H9 (cell line): ENCODE measurements around the gene GLB1L. TPM values are rescaled to one million over a fixed set of nuclear protein-coding genes. Genes with fewer than 3 reads are reported as not detected.

ENCODE experiments used
- DNase-seq: peaks from one replicate; pipeline ENCODE4 v3.0.0-alpha.2; 2017
- H2AFZ ChIP-seq: one replicate; pipeline ENCODE4 v1.6.1; 2013; ENCODE audit warnings: mild to moderate bottlenecking, low read length, control low read depth, moderate library complexity
- H2AK5ac ChIP-seq: 2 replicates; pipeline ENCODE4 v1.6.1; 2013; ENCODE audit warnings: low read length, control low read depth, mixed read lengths; ENCODE audit not compliant: insufficient read length
- H2BK120ac ChIP-seq: one replicate; pipeline ENCODE4 v1.6.1; 2013; ENCODE audit warnings: low read depth, mild to moderate bottlenecking, low read length, control low read depth, inconsistent platforms; ENCODE audit not compliant: poor library complexity, severe bottlenecking
- H2BK12ac ChIP-seq: 2 replicates; pipeline ENCODE4 v1.6.1; 2013; ENCODE audit warnings: low read length, control low read depth, mixed read lengths, low read depth; ENCODE audit not compliant: insufficient read length
- H2BK15ac ChIP-seq: 2 replicates; pipeline ENCODE4 v1.6.1; 2013; ENCODE audit warnings: low read depth, low read length, control low read depth
- H2BK20ac ChIP-seq: one replicate; pipeline ENCODE4 v1.6.1; 2013; ENCODE audit warnings: low read depth, mild to moderate bottlenecking, low read length, control low read depth, inconsistent platforms; ENCODE audit not compliant: poor library complexity, severe bottlenecking
- H2BK5ac ChIP-seq: 2 replicates; pipeline ENCODE4 v1.6.1; 2013; ENCODE audit warnings: low read length, control low read depth, mixed read lengths; ENCODE audit not compliant: insufficient read length
- H3K14ac ChIP-seq: 2 replicates; pipeline ENCODE4 v1.6.1; 2013; ENCODE audit warnings: low read length, control low read depth; ENCODE audit not compliant: insufficient read depth
- H3K18ac ChIP-seq: 2 replicates; pipeline ENCODE4 v1.6.1; 2013; ENCODE audit warnings: low read depth, mild to moderate bottlenecking, mixed read lengths, low read length, control low read depth; ENCODE audit not compliant: insufficient read length
- H3K23ac ChIP-seq: 2 replicates; pipeline ENCODE4 v1.6.1; 2013; ENCODE audit warnings: low read length, control low read depth, mixed read lengths, low read depth; ENCODE audit not compliant: insufficient read length
- H3K23me2 ChIP-seq: 2 replicates; pipeline ENCODE4 v1.6.1; 2013; ENCODE audit warnings: low read depth, mild to moderate bottlenecking, mixed read lengths, low read length, control low read depth; ENCODE audit not compliant: insufficient read length, poor library complexity, severe bottlenecking
- H3K27ac ChIP-seq: 2 replicates; pipeline ENCODE4 v1.5.1; 2013; ENCODE audit warnings: low read length, control low read depth, mixed read lengths, low read depth; ENCODE audit not compliant: insufficient read length
- H3K27me3 ChIP-seq: 2 replicates; pipeline ENCODE4 v1.6.1; 2013; ENCODE audit warnings: low read length, control low read depth, inconsistent platforms; ENCODE audit not compliant: insufficient read depth
- H3K4ac ChIP-seq: 2 replicates; pipeline ENCODE4 v1.6.1; 2013; ENCODE audit warnings: low read depth, mild to moderate bottlenecking, control low read depth, inconsistent platforms, low read length, moderate library complexity
- H3K4me1 ChIP-seq: 2 replicates; pipeline ENCODE4 v1.6.1; 2013; ENCODE audit warnings: low read length, control low read depth, inconsistent platforms; ENCODE audit not compliant: insufficient read depth
- H3K4me2 ChIP-seq: 2 replicates; pipeline ENCODE4 v1.6.1; 2013; ENCODE audit warnings: low read length, control low read depth, mixed read lengths; ENCODE audit not compliant: insufficient read length, insufficient read depth
- H3K56ac ChIP-seq: 2 replicates; pipeline ENCODE4 v1.6.1; 2013; ENCODE audit warnings: low read depth, mild to moderate bottlenecking, mixed read lengths, low read length, control low read depth; ENCODE audit not compliant: insufficient read length
- H3K79me1 ChIP-seq: 2 replicates; pipeline ENCODE4 v1.6.1; 2013; ENCODE audit warnings: low read depth, mild to moderate bottlenecking, moderate library complexity, low read length, control low read depth, inconsistent platforms; ENCODE audit not compliant: insufficient read depth, poor library complexity, severe bottlenecking
- H3K79me2 ChIP-seq: 2 replicates; pipeline ENCODE4 v1.6.1; 2013; ENCODE audit warnings: low read length, control low read depth, inconsistent platforms; ENCODE audit not compliant: insufficient read depth
- H3K9ac ChIP-seq: 2 replicates; pipeline ENCODE4 v1.6.1; 2013; ENCODE audit warnings: low read length, control low read depth, mixed read lengths; ENCODE audit not compliant: insufficient read length; ENCODE audit errors: extremely low read depth
- H3K9me3 ChIP-seq: one replicate; pipeline ENCODE4 v1.6.1; 2013; ENCODE audit warnings: low read depth, low read length, inconsistent platforms; ENCODE audit not compliant: control insufficient read depth
- H3T11ph ChIP-seq: one replicate; pipeline ENCODE4 v1.6.1; 2013; ENCODE audit warnings: mild to moderate bottlenecking, low read length, control low read depth, inconsistent platforms
- H4K20me1 ChIP-seq: one replicate; pipeline ENCODE4 v1.6.1; 2013; ENCODE audit not compliant: control insufficient read depth, insufficient read length, insufficient read depth
- H4K5ac ChIP-seq: 2 replicates; pipeline ENCODE4 v1.6.1; 2013; ENCODE audit warnings: low read depth, mild to moderate bottlenecking, mixed read lengths, low read length, control low read depth; ENCODE audit not compliant: insufficient read length
- H4K8ac ChIP-seq: replicated peaks from 2 replicates; pipeline ENCODE4 v1.6.1; 2013; ENCODE audit warnings: low read length, control low read depth, mixed read lengths, low read depth; ENCODE audit not compliant: insufficient read length
- H4K91ac ChIP-seq: 2 replicates; pipeline ENCODE4 v1.6.1; 2013; ENCODE audit warnings: low read depth, mild to moderate bottlenecking, moderate library complexity, mixed read lengths, low read length, control low read depth; ENCODE audit not compliant: insufficient read length
- H3K27ac Mint-ChIP-seq, 3 experiments: 2 replicates in 2 of 3; 3 replicates in 1 of 3; pipeline ENCODE4 v1.8.0; 2020 to 2021; ENCODE audit warnings: mixed read lengths in 3 of 3, mild to moderate bottlenecking in 1 of 3, moderate library complexity in 1 of 3
- H3K27me3 Mint-ChIP-seq: 2 replicates; pipeline ENCODE4 v1.8.0; 2021; ENCODE audit warnings: low read depth, mild to moderate bottlenecking, moderate library complexity, mixed read lengths
- H3K36me3 Mint-ChIP-seq, 3 experiments: 2 replicates in 2 of 3; 3 replicates in 1 of 3; pipeline ENCODE4 v1.8.0; 2020 to 2021; ENCODE audit warnings: low read depth in 3 of 3, mixed read lengths in 3 of 3; ENCODE audit not compliant: insufficient read depth in 1 of 3
- H3K4me1 Mint-ChIP-seq, 2 experiments: 2 replicates each; pipeline ENCODE4 v1.8.0; 2020; ENCODE audit warnings: mixed read lengths in 2 of 2
- H3K4me3 Mint-ChIP-seq, 2 experiments: 2 replicates in 1 of 2; 3 replicates in 1 of 2; pipeline ENCODE4 v1.8.0; 2020 to 2021; ENCODE audit warnings: mild to moderate bottlenecking in 2 of 2, mixed read lengths in 2 of 2, moderate library complexity in 1 of 2
- H3K9me3 Mint-ChIP-seq, 2 experiments: 2 replicates in 1 of 2; 3 replicates in 1 of 2; pipeline ENCODE4 v1.8.0; 2020; ENCODE audit warnings: mild to moderate bottlenecking in 2 of 2, mixed read lengths in 2 of 2, moderate library complexity in 1 of 2
- WGBS: extraction: QIAGEN DNeasy Blood & Tissue Kit; methylation state at CpG from one replicate; pipeline ENCODE4 v1.1.7; 2013; ENCODE audit warnings: missing lambda C conversion rate, low lambda C conversion rate, mixed read lengths; ENCODE audit not compliant: insufficient read length; ENCODE audit errors: extremely low coverage; 5-methylcytosine and 5-hydroxymethylcytosine counted together
- total RNA-seq: library from RNA; stranded (reverse); gene quantifications from 2 replicates; pipeline ENCODE4 v1.2.1, GENCODE V29; 2021
- TF ChIP-seq, protein P1 (sequence below): fragments of 200-600 bp; sonication (generic); conservative IDR thresholded peaks from 3 replicates; pipeline ENCODE4 v1.8.0; 2021; ENCODE audit warnings: antibody characterized with exemption, mild to moderate bottlenecking

Gene GLB1L
- total RNA-seq, 1 experiment from 2014 or later, result 6.5 TPM

DNA sequence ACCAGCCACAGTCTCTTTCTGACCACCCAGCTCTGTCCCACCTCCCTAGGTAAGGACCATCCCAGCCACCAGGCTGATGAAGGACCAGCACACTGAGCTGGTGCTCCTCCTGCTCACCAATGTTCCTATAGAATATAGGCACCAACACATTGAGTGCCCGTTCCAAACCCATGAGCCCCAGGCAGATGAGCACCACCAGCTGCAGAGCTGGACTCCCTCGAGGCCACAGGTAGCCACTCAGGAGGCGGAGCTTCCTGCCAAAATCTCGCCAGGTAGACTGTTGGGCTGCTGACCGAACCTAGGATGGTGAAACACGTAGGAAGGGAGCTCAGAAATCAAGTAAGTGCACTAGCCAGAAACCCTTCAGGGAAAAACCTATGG, 28.7 kb downstream of the GLB1L start:
- Histone ChIP-seq H3K4ac (no peak overlapping the region), H4K5ac (no peak overlapping the region), H3K4me1 (no peaks in the 10 kb centered on the region), H3K14ac (no peak overlapping the region), H3K9ac (no peak overlapping the region), H3K27ac (no peak overlapping the region), H2AK5ac (no peak overlapping the region), H3K56ac (no peak overlapping the region), H3K18ac (no peak overlapping the region), H3K23me2 (peaks cover 7% of the 10 kb centered on the region), H4K8ac (no peak overlapping the region), H3K79me1 (no peaks in the 10 kb centered on the region), H3K27me3 (no peaks in the 10 kb centered on the region), H3K23ac (no peak overlapping the region), H2BK15ac (no peak overlapping the region), H2BK5ac (no peak overlapping the region), H4K91ac (no peak overlapping the region), H3K4me2 (no peak overlapping the region), H2BK20ac (no peak overlapping the region), H2AFZ (no peak overlapping the region), H3T11ph (no peak overlapping the region), H2BK12ac (no peak overlapping the region), H3K9me3 (no peaks in the 10 kb centered on the region), H4K20me1 (no peaks in the 10 kb centered on the region), H2BK120ac (no peak overlapping the region), H3K79me2 (no peaks in the 10 kb centered on the region)
- peaks cover 3% of the 10 kb centered on the region; the same call in 1 of the 2 replicates for H3K27me3 Mint-ChIP-seq
- H3K4me3 Mint-ChIP-seq, result peak overlapping the region; percentile 36 to 48; a peak in 3 of 5 replicates
- TF ChIP-seq, protein P1, sequence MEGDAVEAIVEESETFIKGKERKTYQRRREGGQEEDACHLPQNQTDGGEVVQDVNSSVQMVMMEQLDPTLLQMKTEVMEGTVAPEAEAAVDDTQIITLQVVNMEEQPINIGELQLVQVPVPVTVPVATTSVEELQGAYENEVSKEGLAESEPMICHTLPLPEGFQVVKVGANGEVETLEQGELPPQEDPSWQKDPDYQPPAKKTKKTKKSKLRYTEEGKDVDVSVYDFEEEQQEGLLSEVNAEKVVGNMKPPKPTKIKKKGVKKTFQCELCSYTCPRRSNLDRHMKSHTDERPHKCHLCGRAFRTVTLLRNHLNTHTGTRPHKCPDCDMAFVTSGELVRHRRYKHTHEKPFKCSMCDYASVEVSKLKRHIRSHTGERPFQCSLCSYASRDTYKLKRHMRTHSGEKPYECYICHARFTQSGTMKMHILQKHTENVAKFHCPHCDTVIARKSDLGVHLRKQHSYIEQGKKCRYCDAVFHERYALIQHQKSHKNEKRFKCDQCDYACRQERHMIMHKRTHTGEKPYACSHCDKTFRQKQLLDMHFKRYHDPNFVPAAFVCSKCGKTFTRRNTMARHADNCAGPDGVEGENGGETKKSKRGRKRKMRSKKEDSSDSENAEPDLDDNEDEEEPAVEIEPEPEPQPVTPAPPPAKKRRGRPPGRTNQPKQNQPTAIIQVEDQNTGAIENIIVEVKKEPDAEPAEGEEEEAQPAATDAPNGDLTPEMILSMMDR, result no peak
- DNase-seq, result peak; percentile 39
- H3K36me3 Mint-ChIP-seq, result peaks cover 23 to 61% (median 52%) of the 10 kb centered on the region in 3 experiments
- no peaks in the 10 kb centered on the region for H3K9me3 Mint-ChIP-seq
- no CpG with 5 or more reads among the region's 6 CpGs for WGBS
- peaks cover 19 to 23% of the 10 kb centered on the region in 2 experiments for H3K4me1 Mint-ChIP-seq
- H3K27ac Mint-ChIP-seq, result peak overlapping the region in 2 of 3 experiments; percentile 12 to 92; a peak in 4 of 7 replicates
